Neuron (in vitro differentiated cells): Measurements from ENCODE around the gene PSMB1.

Experiments
- H2AFZ ChIP-seq: one replicate; pipeline ENCODE4 v1.6.1; 2013; ENCODE audit warnings: low read depth, mild to moderate bottlenecking, inconsistent platforms, low read length, moderate library complexity
- H3K27me3 ChIP-seq: one replicate; pipeline ENCODE4 v1.6.1; 2013; ENCODE audit warnings: low read length; ENCODE audit not compliant: insufficient read depth
- H3K36me3 ChIP-seq: one replicate; pipeline ENCODE4 v1.6.1; 2013; ENCODE audit warnings: low read length; ENCODE audit not compliant: insufficient read depth
- H3K4me1 ChIP-seq: one replicate; pipeline ENCODE4 v1.6.1; 2013; ENCODE audit warnings: low read length; ENCODE audit not compliant: insufficient read depth
- H3K4me3 ChIP-seq: 2 replicates; pipeline ENCODE4 v1.5.1; 2013; ENCODE audit warnings: mild to moderate bottlenecking, low read length, moderate library complexity
- H3K9me3 ChIP-seq: one replicate; pipeline ENCODE4 v1.6.1; 2013; ENCODE audit warnings: low read length

PSMB1 gene

DNA sequence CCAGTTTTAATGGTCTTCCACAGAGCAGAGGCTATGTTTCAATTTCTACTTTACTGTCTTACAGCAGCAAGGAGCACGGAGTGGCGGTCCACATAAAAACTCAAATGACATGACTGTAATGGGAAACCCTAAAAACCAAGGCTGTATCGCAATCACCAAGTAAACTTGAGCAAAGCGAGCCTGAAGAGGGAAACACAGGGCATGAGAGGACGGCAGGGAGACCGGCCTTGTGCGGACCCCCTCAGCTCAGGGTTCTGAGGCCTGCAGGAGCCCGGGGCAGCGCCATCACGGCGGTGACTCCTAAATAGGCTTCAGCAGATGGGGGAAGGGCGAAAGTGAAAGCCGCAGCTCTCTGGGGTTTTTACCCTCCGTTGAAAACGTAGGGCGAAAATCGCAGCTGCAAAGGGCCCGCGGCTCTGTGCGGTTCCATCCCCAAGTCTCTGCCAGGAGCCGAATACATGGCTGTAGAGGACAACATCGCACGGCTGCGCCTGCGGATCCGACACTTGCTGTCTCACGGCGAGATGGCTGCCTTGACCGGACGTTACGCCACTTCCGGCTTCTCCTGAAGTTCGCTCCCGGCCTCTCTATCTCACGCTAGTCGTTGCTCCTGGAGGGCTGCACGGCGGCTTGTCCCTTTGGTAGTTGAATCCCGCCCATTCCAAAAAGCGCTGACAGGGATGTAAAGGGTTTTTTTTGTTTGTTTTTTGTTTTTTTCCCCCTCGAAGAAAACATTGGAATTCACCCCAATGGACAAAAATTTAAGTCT lies at the start of gene PSMB1:
PSMB1 (minus strand) TSS at position 543 of the 769 bp plus-strand sequence; CDS start at position 478, 65 bp downstream.
- Histone ChIP-seq H3K36me3 (peaks cover 19% of the 10 kb centered on the region), H3K9me3 (no peaks in the 10 kb centered on the region), H3K4me1 (peaks cover 31% of the 10 kb centered on the region), H3K27me3 (no peaks in the 10 kb centered on the region), H2AFZ (peak within 1 kb of the TSS; percentile 76), H3K4me3 (peak within 1 kb of the TSS; percentile 97)

DNA sequence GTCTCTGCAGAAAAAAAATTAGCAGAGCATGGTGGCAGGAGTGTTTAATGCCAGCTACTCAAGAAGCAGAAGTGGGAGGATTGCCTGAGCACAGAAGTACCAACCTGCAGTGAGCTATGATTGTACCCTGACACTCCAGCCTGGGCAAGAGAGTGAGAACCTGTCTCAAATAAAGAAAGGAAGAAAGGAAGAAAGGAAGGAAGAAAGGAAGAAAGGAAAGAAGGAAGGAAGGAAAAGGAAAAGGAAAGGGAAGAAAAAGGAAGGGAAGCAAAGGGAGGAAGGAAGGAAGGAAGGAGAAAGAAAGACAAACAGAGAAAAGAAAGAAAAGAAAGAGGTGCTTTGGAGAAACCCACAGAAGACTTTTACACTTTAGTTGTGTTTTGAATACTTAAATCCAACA lies 44.2 kb upstream of the PSMB1 start:
- H3K4me1 ChIP-seq: no peaks in the 10 kb centered on the region
- H2AFZ ChIP-seq: no peak overlapping the region
- no peaks in the 10 kb centered on the region for H3K9me3 ChIP-seq
- H3K27me3 ChIP-seq: peaks cover 17% of the 10 kb centered on the region
- no peaks in the 10 kb centered on the region for H3K36me3 ChIP-seq
- H3K4me3 ChIP-seq: no peak overlapping the region

DNA sequence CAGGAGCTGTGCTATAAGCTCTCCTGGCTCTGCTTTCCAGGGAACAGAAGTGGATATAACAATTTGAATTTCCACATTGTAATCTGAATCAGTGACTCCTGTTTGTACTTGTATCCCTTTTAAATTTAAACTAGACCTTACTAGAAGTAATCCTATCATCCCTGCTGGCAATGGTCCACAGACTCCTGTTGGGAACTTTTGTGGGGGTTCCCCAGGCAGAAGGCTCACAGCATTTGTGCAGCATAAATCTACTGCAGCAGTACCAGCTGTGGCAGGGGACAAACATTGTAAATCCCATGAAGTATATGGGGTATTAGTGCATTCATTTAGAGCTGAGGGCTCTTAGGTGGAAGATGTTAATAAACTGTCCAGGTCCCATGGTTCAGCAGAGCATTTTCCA lies 43.3 kb upstream of the PSMB1 start:
- no peaks in the 10 kb centered on the region for H3K36me3 ChIP-seq
- no peak overlapping the region for H3K4me3 ChIP-seq
- H2AFZ ChIP-seq: no peak overlapping the region
- H3K27me3 ChIP-seq: peaks cover 17% of the 10 kb centered on the region
- no peaks in the 10 kb centered on the region for H3K4me1 ChIP-seq
- H3K9me3 ChIP-seq: no peaks in the 10 kb centered on the region

DNA sequence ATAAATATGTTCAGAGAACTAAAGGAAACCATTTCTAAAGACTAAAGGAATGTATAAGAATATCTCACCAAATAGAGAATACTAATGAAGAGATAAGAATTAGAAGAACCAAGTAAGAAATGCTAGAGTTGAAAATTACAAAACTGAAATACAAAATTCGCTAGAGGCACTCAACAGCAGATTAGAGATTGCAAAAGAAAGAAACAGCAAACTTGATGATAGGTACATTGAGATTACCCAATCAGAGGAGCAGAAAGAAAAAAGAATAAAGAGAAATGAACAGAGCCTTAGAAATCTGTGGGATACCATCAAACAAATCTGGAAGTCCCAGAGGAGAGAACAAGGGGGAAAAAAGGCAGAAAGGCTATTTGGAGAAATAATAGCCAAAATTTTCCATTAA lies 37.6 kb upstream of the PSMB1 start:
- Histone ChIP-seq H3K9me3 (peaks cover 3% of the 10 kb centered on the region), H3K36me3 (no peaks in the 10 kb centered on the region), H3K27me3 (peaks cover 3% of the 10 kb centered on the region), H2AFZ (no peak overlapping the region), H3K4me3 (no peak overlapping the region), H3K4me1 (no peaks in the 10 kb centered on the region)

DNA sequence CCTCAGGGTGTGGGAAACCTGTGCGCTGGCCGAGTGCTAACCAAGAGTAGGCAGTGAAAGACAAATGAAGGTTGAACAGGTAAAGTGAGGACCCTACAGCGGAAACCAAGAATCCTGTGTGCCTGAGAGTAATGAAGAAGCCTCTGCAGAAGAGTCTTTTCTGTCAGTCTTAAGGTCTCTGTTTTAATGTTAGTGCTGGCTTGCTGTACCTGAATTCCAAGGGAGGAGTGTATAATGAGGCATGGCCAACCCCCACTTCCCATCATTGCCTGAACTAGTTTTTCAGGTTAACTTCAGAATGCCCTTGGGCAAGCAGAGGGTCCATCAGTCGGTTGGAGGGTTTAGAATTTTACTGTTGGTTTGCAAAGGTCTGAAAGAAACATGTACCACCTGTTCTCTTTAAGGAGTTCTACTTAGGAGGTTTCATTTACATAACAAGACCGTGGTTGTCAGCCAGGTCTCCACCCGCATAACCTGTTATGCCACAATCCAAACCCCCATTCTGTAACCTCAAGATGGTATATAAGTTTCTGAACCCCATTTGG lies 31.9 kb upstream of the PSMB1 start:
- Histone ChIP-seq H3K4me3 (peak overlapping the region; percentile 81), H3K4me1 (peaks cover 15% of the 10 kb centered on the region), H3K36me3 (peaks cover 25% of the 10 kb centered on the region), H3K27me3 (no peaks in the 10 kb centered on the region), H3K9me3 (peaks cover 3% of the 10 kb centered on the region), H2AFZ (peak overlapping the region; percentile 77)

DNA sequence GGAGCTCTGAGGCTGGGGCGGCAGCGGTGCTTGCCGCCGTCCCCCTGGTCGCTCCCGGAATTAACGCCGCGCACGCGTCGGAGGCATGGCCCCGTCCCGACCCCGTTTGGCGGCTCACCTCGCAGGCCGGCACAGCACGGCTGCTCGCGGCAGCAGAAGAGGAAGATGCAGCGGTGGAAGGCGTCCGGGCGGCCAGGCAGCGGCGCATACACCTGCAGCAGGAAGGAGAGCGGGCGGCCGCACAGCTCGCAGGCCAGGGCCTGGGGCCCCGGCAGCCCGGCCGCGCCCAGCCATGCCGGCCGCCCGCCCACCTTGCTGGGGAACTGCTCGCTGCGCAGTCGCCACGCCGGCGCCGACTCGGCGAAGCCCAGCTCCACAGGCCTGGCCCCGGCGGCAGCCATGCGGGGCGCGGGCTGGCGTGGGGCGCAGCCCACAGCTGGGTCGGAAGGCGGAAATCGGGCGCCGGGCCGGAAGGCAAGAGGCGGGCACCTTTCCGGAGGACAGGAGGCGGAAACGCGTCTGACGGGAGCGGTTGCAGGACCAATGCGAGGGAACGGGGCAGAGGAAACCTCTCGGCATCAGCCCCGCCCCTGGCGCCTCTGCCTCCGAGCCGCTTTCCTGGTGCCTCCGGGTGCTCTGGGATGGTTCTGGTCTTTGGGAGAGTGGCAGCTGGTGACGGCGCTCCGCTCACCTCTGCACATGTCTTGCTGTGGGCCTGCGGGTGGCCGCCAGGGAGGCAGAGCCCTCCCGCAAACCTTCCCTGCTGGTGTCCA lies 31.3 kb upstream of the PSMB1 start, which contains the start of gene PDCD2:
PDCD2 (minus strand) TSS at position 457 of the 773 bp plus-strand sequence; CDS start at position 401, 56 bp downstream.
- peaks cover 15% of the 10 kb centered on the region for H3K4me1 ChIP-seq
- H3K4me3 ChIP-seq: peak within 1 kb of the TSS; percentile 81
- no peaks in the 10 kb centered on the region for H3K27me3 ChIP-seq

DNA sequence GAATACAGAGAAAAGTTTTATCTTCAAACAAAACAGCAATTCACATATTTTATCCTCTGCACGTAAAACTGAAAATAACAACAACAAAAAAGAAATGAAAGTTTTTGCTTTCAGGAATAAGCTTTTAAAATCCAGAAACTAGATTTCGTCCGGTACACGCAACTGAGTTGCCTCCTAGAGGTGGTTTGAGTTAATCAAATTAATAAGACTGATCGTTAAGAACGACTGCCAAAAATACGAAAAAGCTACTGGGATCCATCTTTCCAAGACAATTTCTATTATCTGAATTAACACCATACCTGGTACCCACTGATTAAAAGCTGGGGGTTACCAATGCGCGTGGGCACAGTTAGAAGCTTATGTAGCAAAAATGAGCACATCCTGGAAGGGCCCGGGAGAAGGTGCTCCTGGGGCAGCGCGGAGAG lies 30.7 kb upstream of the PSMB1 start:
- H3K9me3 ChIP-seq: no peaks in the 10 kb centered on the region
- H2AFZ ChIP-seq: peak overlapping the region; percentile 60
- peak overlapping the region; percentile 81 for H3K4me3 ChIP-seq
- peaks cover 37% of the 10 kb centered on the region for H3K36me3 ChIP-seq
- H3K27me3 ChIP-seq: no peaks in the 10 kb centered on the region
- peaks cover 15% of the 10 kb centered on the region for H3K4me1 ChIP-seq

More for the DNA sequence above, 31.3 kb upstream of the PSMB1 start, which contains the start of gene PDCD2:
- Histone ChIP-seq H2AFZ (peak within 1 kb of the TSS; percentile 77), H3K9me3 (no peaks in the 10 kb centered on the region), H3K36me3 (peaks cover 31% of the 10 kb centered on the region)

DNA sequence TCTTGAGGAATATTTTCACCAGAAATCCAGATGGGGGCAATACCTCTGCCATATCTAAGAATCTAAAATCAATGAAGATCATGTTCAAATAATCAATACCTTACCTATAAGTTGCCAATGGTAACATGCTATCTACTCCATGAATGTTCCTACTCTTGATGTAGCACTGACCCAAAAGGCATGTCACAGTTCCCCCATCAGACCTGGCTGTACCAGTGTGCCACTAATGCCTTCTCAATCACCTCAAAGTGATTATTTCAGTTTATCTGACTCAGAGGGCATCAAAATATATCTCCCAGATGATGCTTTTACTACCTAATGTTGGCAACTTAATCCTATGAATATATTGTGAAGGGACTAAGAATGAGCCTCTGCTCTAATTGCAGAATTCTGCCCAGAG lies 25.8 kb upstream of the PSMB1 start:
- peaks cover 70% of the 10 kb centered on the region for H3K36me3 ChIP-seq
- no peak overlapping the region for H3K4me3 ChIP-seq

DNA sequence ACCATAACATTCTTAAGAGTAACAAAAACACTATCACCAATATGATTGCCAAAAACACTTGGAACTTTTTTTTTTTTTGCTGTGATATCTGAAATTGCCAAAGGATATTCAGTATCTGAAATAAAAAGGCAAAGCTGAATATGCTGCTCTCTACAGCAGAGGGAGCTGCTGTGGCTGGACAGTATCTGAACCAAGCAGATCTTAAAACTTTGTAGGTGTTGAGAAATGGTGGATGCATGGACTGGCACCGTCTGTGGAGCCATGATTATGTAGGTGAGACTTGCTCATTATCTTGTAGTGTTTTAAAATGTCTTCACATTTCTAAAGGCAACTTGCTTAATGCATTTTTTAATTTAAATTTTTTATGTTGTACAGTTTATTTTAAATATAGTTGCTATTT lies 22.1 kb upstream of the PSMB1 start:
- H3K4me3 ChIP-seq: no peak overlapping the region
- no peaks in the 10 kb centered on the region for H3K27me3 ChIP-seq
- no peaks in the 10 kb centered on the region for H3K4me1 ChIP-seq
- no peak overlapping the region for H2AFZ ChIP-seq
- H3K9me3 ChIP-seq: no peaks in the 10 kb centered on the region
- peaks cover 69% of the 10 kb centered on the region for H3K36me3 ChIP-seq

More for the DNA sequence above, 25.8 kb upstream of the PSMB1 start:
- no peaks in the 10 kb centered on the region for H3K9me3 ChIP-seq
- H3K4me1 ChIP-seq: peaks cover 9% of the 10 kb centered on the region
- no peaks in the 10 kb centered on the region for H3K27me3 ChIP-seq
- no peak overlapping the region for H2AFZ ChIP-seq

DNA sequence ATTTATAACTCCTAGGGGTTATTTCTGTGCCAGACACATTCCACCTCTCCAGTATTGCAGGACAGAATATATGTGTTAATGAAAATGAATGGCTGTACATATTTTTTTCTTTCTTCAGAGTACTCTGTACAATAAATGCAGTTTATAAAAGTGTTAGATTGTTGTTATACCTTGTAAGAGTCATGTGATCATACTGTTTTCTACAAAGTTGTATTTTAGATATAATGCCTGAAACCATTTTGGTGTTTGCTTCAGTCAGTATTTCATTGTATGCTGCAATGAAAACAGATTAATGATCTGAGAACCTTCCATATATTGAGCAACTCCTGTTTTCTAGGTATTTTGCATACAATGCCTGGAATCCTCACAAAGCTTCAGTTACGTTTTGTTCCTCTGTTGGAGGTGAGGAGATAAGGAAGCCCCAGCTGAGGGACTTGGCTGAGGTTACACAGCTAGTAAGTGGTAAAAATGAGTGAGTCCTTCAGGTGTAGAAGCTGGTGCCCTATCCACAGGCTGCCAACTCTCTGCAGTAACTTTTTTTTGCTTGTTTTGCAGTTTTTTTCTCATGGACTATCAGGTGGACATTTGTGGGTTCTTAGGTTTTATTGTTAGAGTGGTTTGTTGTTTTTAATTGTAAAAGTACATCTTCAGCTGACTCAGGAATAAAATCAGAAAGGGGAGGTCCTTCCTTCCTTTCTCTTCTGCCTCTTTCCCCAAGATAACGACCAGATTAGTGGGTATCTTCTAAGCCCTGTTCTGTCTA lies 19.8 kb upstream of the PSMB1 start:
- no peak overlapping the region for H3K4me3 ChIP-seq
- no peaks in the 10 kb centered on the region for H3K9me3 ChIP-seq
- H3K36me3 ChIP-seq: peaks cover 65% of the 10 kb centered on the region
- no peaks in the 10 kb centered on the region for H3K27me3 ChIP-seq
- H3K4me1 ChIP-seq: no peaks in the 10 kb centered on the region
- no peak overlapping the region for H2AFZ ChIP-seq

DNA sequence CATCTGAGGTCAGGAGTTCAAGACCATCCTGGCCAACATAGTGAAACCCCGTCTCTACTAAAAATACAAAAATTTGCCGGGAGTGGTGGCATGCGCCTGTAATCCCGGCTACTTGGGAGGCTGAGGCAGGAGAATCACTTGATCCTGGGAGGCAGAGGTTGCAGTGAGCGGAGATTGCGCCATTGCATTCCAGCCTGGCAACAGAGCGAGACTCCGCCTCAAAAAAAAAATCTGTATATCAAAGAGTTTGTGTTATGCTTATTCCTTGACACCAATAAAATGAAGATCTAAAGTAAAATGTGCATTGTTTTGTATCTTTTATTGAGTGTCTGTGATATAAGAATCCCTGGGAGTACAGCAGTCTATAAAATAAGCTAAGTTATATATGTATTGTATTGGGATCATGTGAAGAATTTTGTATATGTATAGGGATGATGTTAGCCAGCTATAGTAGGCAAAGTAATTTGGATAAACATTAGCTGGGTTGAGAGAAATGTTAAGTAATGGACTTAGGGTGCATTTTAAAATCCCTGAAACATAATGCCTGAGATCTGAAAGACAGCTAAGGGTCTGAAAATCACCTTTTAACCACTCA lies 11.9 kb upstream of the PSMB1 start:
- Histone ChIP-seq H3K4me1 (no peaks in the 10 kb centered on the region), H3K9me3 (no peaks in the 10 kb centered on the region), H3K27me3 (no peaks in the 10 kb centered on the region), H3K36me3 (peaks cover 69% of the 10 kb centered on the region), H2AFZ (no peak overlapping the region), H3K4me3 (no peak overlapping the region)

DNA sequence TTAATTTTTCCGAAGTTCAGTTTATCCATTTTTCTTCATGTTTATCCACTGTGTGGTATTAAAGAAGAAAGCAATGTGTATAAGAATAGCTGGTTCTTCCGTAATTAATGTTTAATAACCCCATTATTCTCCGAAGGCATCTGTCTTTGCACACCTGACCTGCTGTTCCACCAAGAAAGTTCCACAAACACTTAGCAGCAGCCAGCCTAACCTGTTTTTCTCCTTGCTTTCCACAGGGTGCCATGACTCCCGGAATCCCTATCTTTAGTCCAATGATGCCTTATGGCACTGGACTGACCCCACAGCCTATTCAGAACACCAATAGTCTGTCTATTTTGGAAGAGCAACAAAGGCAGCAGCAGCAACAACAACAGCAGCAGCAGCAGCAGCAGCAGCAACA lies 8.4 kb upstream of the PSMB1 start:
- H3K27me3 ChIP-seq: no peaks in the 10 kb centered on the region
- H3K4me3 ChIP-seq: no peak overlapping the region
- no peaks in the 10 kb centered on the region for H3K9me3 ChIP-seq
- H3K4me1 ChIP-seq: no peaks in the 10 kb centered on the region
- H2AFZ ChIP-seq: no peak overlapping the region
- H3K36me3 ChIP-seq: peaks cover 66% of the 10 kb centered on the region
